Measurements from ENCODE around the gene TPO. TPM values are rescaled to one million over a fixed set of nuclear protein-coding genes. Genes with fewer than 3 reads are reported as not detected.

The TPO gene
- total RNA-seq, 4 donors from 2014 or later = 4,215 to 7,965 (median 5,966) TPM

- Histone ChIP-seq H3K27me3 (no peaks in the 10 kb centered on the region), H3K4me1 (peaks cover 0 to 12% of the 10 kb centered on the region in 2 donors), H3K36me3 (no peaks in the 10 kb centered on the region), H3K27ac (no peak overlapping the region), H3K4me3 (replicated peaks in 1 of 3) (no peak overlapping the region), H3K9me3 (no peaks in the 10 kb centered on the region)
- intact Hi-C loops (cut with DNase I) = no loop called here
- no peak for TF ChIP-seq POLR2A (IDR thresholded peaks at IDR 0.05)
- TF ChIP-seq CTCF (IDR thresholded peaks at IDR 0.05) = no peak
- WGBS, 2 donors = 75 to 76% methylated on average over 16 to 17 of the region's 17 CpGs
- no peak for DNase-seq
Measured at GRCh38 chr2:1586923-1587840, 173.9 kb downstream of the TPO start.

GRCh38 chr2:1588051-1588977 lies 175.1 kb downstream of the TPO start:
- Histone ChIP-seq H3K4me3 (replicated peaks in 1 of 3) (no peak overlapping the region), H3K36me3 (no peaks in the 10 kb centered on the region), H3K27ac (no peak overlapping the region), H3K9me3 (no peaks in the 10 kb centered on the region), H3K4me1 (peaks cover 0 to 13% of the 10 kb centered on the region in 2 donors), H3K27me3 (no peaks in the 10 kb centered on the region)
- intact Hi-C loops (cut with DNase I) = no loop called here
- WGBS, 2 donors = 84 to 87% methylated on average over 25 to 26 of the region's 27 CpGs
- TF ChIP-seq POLR2A (IDR thresholded peaks at IDR 0.05) = no peak
- no peak for TF ChIP-seq CTCF (IDR thresholded peaks at IDR 0.05)
- no peak for DNase-seq

- Histone ChIP-seq H3K4me3 (replicated peaks in 1 of 3) (no peak overlapping the region), H3K36me3 (no peaks in the 10 kb centered on the region), H3K27me3 (no peaks in the 10 kb centered on the region), H3K9me3 (no peaks in the 10 kb centered on the region), H3K4me1 (peaks cover 0 to 19% of the 10 kb centered on the region in 2 donors), H3K27ac (no peak overlapping the region)
- no peak for TF ChIP-seq CTCF (IDR thresholded peaks at IDR 0.05)
- WGBS, 2 donors = 74 to 89% methylated on average over 3 to 10 of the region's 15 CpGs
- intact Hi-C loops (cut with DNase I) = no loop called here
- no peak for DNase-seq
Measured at GRCh38 chr2:1588978-1589621, 175.8 kb downstream of the TPO start.

GRCh38 chr2:1590596-1591460 lies 177.6 kb downstream of the TPO start:
- Histone ChIP-seq H3K27ac (no peak overlapping the region), H3K4me1 (peaks cover 0 to 19% of the 10 kb centered on the region in 2 donors), H3K27me3 (no peaks in the 10 kb centered on the region), H3K9me3 (no peaks in the 10 kb centered on the region), H3K4me3 (replicated peaks in 1 of 3) (no peak overlapping the region), H3K36me3 (no peaks in the 10 kb centered on the region)
- TF ChIP-seq POLR2A (IDR thresholded peaks at IDR 0.05) = no peak
- DNase-seq = no peak
- WGBS, 2 donors = 52 to 60% methylated on average over 18 of the region's 18 CpGs
- intact Hi-C loops (cut with DNase I) = loop anchor here (5.0 kb wide), 2 partner anchors 156 to 181 kb away; no protein-coding TSS in a partner anchor

All from thyroid gland (tissue), 4 donors.